BE2C (cell line): ENCODE data around the gene MAP3K13.
"Not testable (repeated sequence)": the region's sequence is repeated elsewhere in the genome, so short reads cannot be mapped to it uniquely, and the experiment has no call there.

Experiments
- DNase-seq: peaks from one replicate; pipeline ENCODE4 v3.0.0-alpha.2; 2020
- H3K27me3 ChIP-seq: fragments of 250-450 bp; sonication (Bioruptor Pico); 2 replicates; pipeline ENCODE4 v1.5.1; 2020; ENCODE audit warnings: mild to moderate bottlenecking
- H3K36me3 ChIP-seq: fragments of 250-450 bp; sonication (Bioruptor Pico); 2 replicates; pipeline ENCODE4 v1.5.1; 2020; ENCODE audit warnings: mild to moderate bottlenecking
- H3K4me1 ChIP-seq: fragments of 250-450 bp; sonication (Bioruptor Pico); 2 replicates; pipeline ENCODE4 v1.5.1; 2020
- H3K4me3 ChIP-seq: 2 replicates; pipeline ENCODE4 v1.5.1; 2011; ENCODE audit warnings: low read depth, low read length
- H3K9me3 ChIP-seq: fragments of 250-450 bp; sonication (Bioruptor Pico); 2 replicates; pipeline ENCODE4 v1.5.1; 2020
- CTCF ChIP-seq: IDR thresholded peaks from 2 replicates; pipeline ENCODE4 v1.5.1; 2012; ENCODE audit warnings: mild to moderate bottlenecking, low read depth, low read length

Gene MAP3K13

GRCh38 chr3:185406121-185406620 is 43.2 kb downstream of the MAP3K13 start:
- Histone ChIP-seq H3K36me3 (no peaks in the 10 kb centered on the region), H3K4me3 (no peak overlapping the region), H3K4me1 (peaks cover 8% of the 10 kb centered on the region), H3K9me3 (no peaks in the 10 kb centered on the region), H3K27me3 (no peaks in the 10 kb centered on the region)
- no peak for TF ChIP-seq CTCF
- no peak for DNase-seq

GRCh38 chr3:185409957-185410356 is 47.0 kb downstream of the MAP3K13 start:
- no peaks in the 10 kb centered on the region for H3K27me3 ChIP-seq
- TF ChIP-seq CTCF: no peak
- no peak for DNase-seq

GRCh38 chr3:185411133-185411532 is 48.2 kb downstream of the MAP3K13 start:
- Histone ChIP-seq H3K36me3 (no peaks in the 10 kb centered on the region), H3K4me3 (no peak overlapping the region), H3K4me1 (no peaks in the 10 kb centered on the region; the same call in 1 of the 2 replicates), H3K27me3 (no peaks in the 10 kb centered on the region), H3K9me3 (no peaks in the 10 kb centered on the region)
- no peak for TF ChIP-seq CTCF
- DNase-seq: no peak

More at GRCh38 chr3:185409957-185410356, 47.0 kb downstream of the MAP3K13 start:
- no peaks in the 10 kb centered on the region; the same call in 1 of the 2 replicates for H3K4me1 ChIP-seq
- no peaks in the 10 kb centered on the region for H3K9me3 ChIP-seq
- no peaks in the 10 kb centered on the region for H3K36me3 ChIP-seq
- no peak overlapping the region for H3K4me3 ChIP-seq

- no peaks in the 10 kb centered on the region for H3K27me3 ChIP-seq
- no peak overlapping the region for H3K4me3 ChIP-seq
- H3K9me3 ChIP-seq: no peaks in the 10 kb centered on the region
- H3K4me1 ChIP-seq: no peaks in the 10 kb centered on the region; the same call in 1 of the 2 replicates
- no peak for TF ChIP-seq CTCF
- DNase-seq: no peak
- no peaks in the 10 kb centered on the region for H3K36me3 ChIP-seq
Measured at GRCh38 chr3:185416513-185416912, 53.6 kb downstream of the MAP3K13 start.

GRCh38 chr3:185418561-185418977 is 55.6 kb downstream of the MAP3K13 start:
- H3K9me3 ChIP-seq, H3K4me3 ChIP-seq: not testable (repeated sequence)

GRCh38 chr3:185420762-185421161 is 57.8 kb downstream of the MAP3K13 start:
- TF ChIP-seq CTCF: no peak
- no peak for DNase-seq
- H3K4me3 ChIP-seq: no peak overlapping the region
- no peaks in the 10 kb centered on the region for H3K9me3 ChIP-seq
- no peaks in the 10 kb centered on the region for H3K36me3 ChIP-seq
- H3K27me3 ChIP-seq: no peaks in the 10 kb centered on the region
- H3K4me1 ChIP-seq: peaks cover 9% of the 10 kb centered on the region

More at GRCh38 chr3:185418561-185418977, 55.6 kb downstream of the MAP3K13 start:
- not testable (repeated sequence) for DNase-seq, H3K36me3 ChIP-seq, H3K4me1 ChIP-seq, H3K27me3 ChIP-seq
